KOPT-K1 (cell line): Measurements from ENCODE around the gene CPAMD8.

Source experiments
- H3K27ac ChIP-seq: fragments of 200-600 bp; sonication (generic); 2 replicates; pipeline ENCODE4 v1.5.1; 2016; ENCODE audit warnings: antibody characterized with exemption, mild to moderate bottlenecking, low read depth, low read length; ENCODE audit not compliant: poor library complexity, severe bottlenecking
- H3K36me3 ChIP-seq: fragments of 200-600 bp; sonication (generic); 2 replicates; pipeline ENCODE4 v1.5.1; 2017; ENCODE audit warnings: antibody characterized with exemption, mild to moderate bottlenecking, low read length, moderate library complexity; ENCODE audit not compliant: insufficient read depth
- H3K9me3 ChIP-seq: fragments of 200-600 bp; sonication (generic); 2 replicates; pipeline ENCODE4 v1.5.1; 2017; ENCODE audit warnings: antibody characterized with exemption, low read length, mild to moderate bottlenecking; ENCODE audit not compliant: insufficient read depth, poor library complexity, severe bottlenecking

CPAMD8 gene

GRCh38 chr19:17054746-17055145, 28.1 kb upstream of the CPAMD8 start:
- Histone ChIP-seq H3K9me3 (no peaks in the 10 kb centered on the region), H3K36me3 (peaks cover 99% of the 10 kb centered on the region), H3K27ac (no peak overlapping the region)

GRCh38 chr19:17052439-17052838, 25.8 kb upstream of the CPAMD8 start:
- Histone ChIP-seq H3K27ac (no peak overlapping the region), H3K36me3 (peaks cover 99% of the 10 kb centered on the region), H3K9me3 (no peaks in the 10 kb centered on the region)

GRCh38 chr19:17049711-17050280, 23.2 kb upstream of the CPAMD8 start:
- no peaks in the 10 kb centered on the region for H3K9me3 ChIP-seq
- no peak overlapping the region for H3K27ac ChIP-seq
- H3K36me3 ChIP-seq = peaks cover 82% of the 10 kb centered on the region

GRCh38 chr19:17048885-17049453, 22.4 kb upstream of the CPAMD8 start:
- H3K9me3 ChIP-seq = no peaks in the 10 kb centered on the region
- H3K36me3 ChIP-seq = peaks cover 74% of the 10 kb centered on the region
- H3K27ac ChIP-seq = no peak overlapping the region

GRCh38 chr19:17045907-17046502, 19.4 kb upstream of the CPAMD8 start:
- Histone ChIP-seq H3K27ac (no peak overlapping the region), H3K9me3 (no peaks in the 10 kb centered on the region), H3K36me3 (peaks cover 44% of the 10 kb centered on the region)

GRCh38 chr19:17043744-17044143, 17.1 kb upstream of the CPAMD8 start:
- Histone ChIP-seq H3K27ac (no peak overlapping the region), H3K9me3 (no peaks in the 10 kb centered on the region), H3K36me3 (peaks cover 21% of the 10 kb centered on the region; the same call in 1 of the 2 replicates)

GRCh38 chr19:17041976-17042375, 15.4 kb upstream of the CPAMD8 start:
- H3K27ac ChIP-seq = no peak overlapping the region
- H3K36me3 ChIP-seq = peaks cover 5% of the 10 kb centered on the region; the same call in 1 of the 2 replicates
- no peaks in the 10 kb centered on the region for H3K9me3 ChIP-seq

GRCh38 chr19:17037966-17038500, 11.4 kb upstream of the CPAMD8 start:
- no peak overlapping the region for H3K27ac ChIP-seq
- no peaks in the 10 kb centered on the region for H3K9me3 ChIP-seq
- H3K36me3 ChIP-seq = no peaks in the 10 kb centered on the region

GRCh38 chr19:17037184-17037583, 10.6 kb upstream of the CPAMD8 start:
- Histone ChIP-seq H3K36me3 (no peaks in the 10 kb centered on the region), H3K9me3 (no peaks in the 10 kb centered on the region), H3K27ac (no peak overlapping the region)

GRCh38 chr19:17036640-17037039, 10.0 kb upstream of the CPAMD8 start:
- Histone ChIP-seq H3K27ac (no peak overlapping the region), H3K36me3 (no peaks in the 10 kb centered on the region), H3K9me3 (no peaks in the 10 kb centered on the region)

GRCh38 chr19:17035842-17036424, 9.3 kb upstream of the CPAMD8 start:
- H3K27ac ChIP-seq = no peak overlapping the region

GRCh38 chr19:17031741-17032140, 5.1 kb upstream of the CPAMD8 start:
- no peak overlapping the region for H3K27ac ChIP-seq
- no peaks in the 10 kb centered on the region for H3K36me3 ChIP-seq
- no peaks in the 10 kb centered on the region for H3K9me3 ChIP-seq

More at GRCh38 chr19:17035842-17036424, 9.3 kb upstream of the CPAMD8 start:
- H3K36me3 ChIP-seq = no peaks in the 10 kb centered on the region
- H3K9me3 ChIP-seq = no peaks in the 10 kb centered on the region

- Histone ChIP-seq H3K27ac (no peak overlapping the region), H3K36me3 (no peaks in the 10 kb centered on the region), H3K9me3 (peaks cover 24% of the 10 kb centered on the region)
Measured at GRCh38 chr19:17027535-17027975, 945 bp upstream of the CPAMD8 start.

GRCh38 chr19:17025991-17026658, 485 bp downstream of the CPAMD8 start:
- H3K27ac ChIP-seq = no peak overlapping the region
- H3K9me3 ChIP-seq = peaks cover 38% of the 10 kb centered on the region
- no peaks in the 10 kb centered on the region for H3K36me3 ChIP-seq

- no peaks in the 10 kb centered on the region for H3K36me3 ChIP-seq
- H3K27ac ChIP-seq = no peak overlapping the region
- H3K9me3 ChIP-seq = peaks cover 43% of the 10 kb centered on the region
Measured at GRCh38 chr19:17025361-17025760, 1.2 kb downstream of the CPAMD8 start.
